ENCODE measurements around the gene HIVEP1.

DNA sequence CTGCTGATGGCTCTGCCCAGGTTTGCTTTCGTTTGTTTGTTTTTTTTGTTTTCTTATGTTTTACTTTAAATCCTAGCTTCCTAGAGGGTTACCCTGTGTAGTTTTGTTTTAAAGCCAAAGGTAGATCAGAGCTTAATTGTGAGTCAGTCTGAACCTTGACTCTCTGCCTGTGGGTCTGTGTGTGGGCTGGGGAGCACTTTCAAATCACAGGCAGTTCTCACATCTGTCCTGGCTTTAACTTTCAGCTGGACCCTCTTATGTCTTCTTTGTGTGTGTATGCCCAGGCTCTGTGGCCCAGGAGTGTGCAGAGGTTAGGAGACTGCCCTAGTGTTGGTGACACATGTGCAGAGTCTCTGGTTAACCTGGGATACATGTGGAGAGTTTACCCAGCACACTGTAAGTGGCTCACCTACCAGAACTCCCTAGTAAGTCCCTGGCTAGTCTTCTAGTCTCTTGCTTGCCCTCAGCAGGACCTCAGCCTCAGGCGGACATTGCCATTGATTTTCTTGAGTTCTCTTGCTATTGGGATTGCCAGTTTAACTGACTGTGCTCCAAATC is 19.0 kb downstream of the HIVEP1 start:
- no peak for TF ChIP-seq MAFK (IDR thresholded peaks at IDR 0.05; ENCODE audit: low read depth, low read length)
- TF ChIP-seq BRCA1 (IDR thresholded peaks at IDR 0.05; ENCODE audit: low read depth, low read length), result no peak
- no peak for TF ChIP-seq HDAC6 (IDR thresholded peaks at IDR 0.05; ENCODE audit: low read depth, low read length)
- TF ChIP-seq RBBP5 (IDR thresholded peaks at IDR 0.05; ENCODE audit: borderline replicate concordance, low read depth, low read length), result no peak
- no peak for TF ChIP-seq TCF12 (IDR thresholded peaks at IDR 0.05; ENCODE audit: low read depth, low read length)
- TF ChIP-seq, protein P1, sequence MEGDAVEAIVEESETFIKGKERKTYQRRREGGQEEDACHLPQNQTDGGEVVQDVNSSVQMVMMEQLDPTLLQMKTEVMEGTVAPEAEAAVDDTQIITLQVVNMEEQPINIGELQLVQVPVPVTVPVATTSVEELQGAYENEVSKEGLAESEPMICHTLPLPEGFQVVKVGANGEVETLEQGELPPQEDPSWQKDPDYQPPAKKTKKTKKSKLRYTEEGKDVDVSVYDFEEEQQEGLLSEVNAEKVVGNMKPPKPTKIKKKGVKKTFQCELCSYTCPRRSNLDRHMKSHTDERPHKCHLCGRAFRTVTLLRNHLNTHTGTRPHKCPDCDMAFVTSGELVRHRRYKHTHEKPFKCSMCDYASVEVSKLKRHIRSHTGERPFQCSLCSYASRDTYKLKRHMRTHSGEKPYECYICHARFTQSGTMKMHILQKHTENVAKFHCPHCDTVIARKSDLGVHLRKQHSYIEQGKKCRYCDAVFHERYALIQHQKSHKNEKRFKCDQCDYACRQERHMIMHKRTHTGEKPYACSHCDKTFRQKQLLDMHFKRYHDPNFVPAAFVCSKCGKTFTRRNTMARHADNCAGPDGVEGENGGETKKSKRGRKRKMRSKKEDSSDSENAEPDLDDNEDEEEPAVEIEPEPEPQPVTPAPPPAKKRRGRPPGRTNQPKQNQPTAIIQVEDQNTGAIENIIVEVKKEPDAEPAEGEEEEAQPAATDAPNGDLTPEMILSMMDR (IDR thresholded peaks at IDR 0.05; ENCODE audit: control extremely low read depth in 1 of 3, insufficient read depth in 1 of 3, low read depth in 1 of 3, low read length in 3 of 3), result no peak
